MM.1S (cell line): ENCODE measurements around the gene SF3A2.

Experiments
- EZH2 ChIP-seq: fragments of 300-600 bp; sonication (generic); optimal IDR thresholded peaks from 2 replicates; pipeline ENCODE3; 2017; ENCODE audit warnings: low read depth, mild to moderate bottlenecking, antibody characterized with exemption, low read length, mixed read lengths
- EZH2phosphoT487 ChIP-seq: fragments of 300-600 bp; sonication (generic); IDR thresholded peaks from 2 replicates; pipeline ENCODE4 v1.6.1; 2018; ENCODE audit warnings: antibody characterized with exemption, low read length
- TF ChIP-seq, protein P1 (sequence below): fragments of 300-600 bp; sonication (generic); IDR thresholded peaks from 2 replicates; pipeline ENCODE4 v1.5.1; 2016; ENCODE audit warnings: antibody characterized with exemption, low read length, mixed read lengths

DNA sequence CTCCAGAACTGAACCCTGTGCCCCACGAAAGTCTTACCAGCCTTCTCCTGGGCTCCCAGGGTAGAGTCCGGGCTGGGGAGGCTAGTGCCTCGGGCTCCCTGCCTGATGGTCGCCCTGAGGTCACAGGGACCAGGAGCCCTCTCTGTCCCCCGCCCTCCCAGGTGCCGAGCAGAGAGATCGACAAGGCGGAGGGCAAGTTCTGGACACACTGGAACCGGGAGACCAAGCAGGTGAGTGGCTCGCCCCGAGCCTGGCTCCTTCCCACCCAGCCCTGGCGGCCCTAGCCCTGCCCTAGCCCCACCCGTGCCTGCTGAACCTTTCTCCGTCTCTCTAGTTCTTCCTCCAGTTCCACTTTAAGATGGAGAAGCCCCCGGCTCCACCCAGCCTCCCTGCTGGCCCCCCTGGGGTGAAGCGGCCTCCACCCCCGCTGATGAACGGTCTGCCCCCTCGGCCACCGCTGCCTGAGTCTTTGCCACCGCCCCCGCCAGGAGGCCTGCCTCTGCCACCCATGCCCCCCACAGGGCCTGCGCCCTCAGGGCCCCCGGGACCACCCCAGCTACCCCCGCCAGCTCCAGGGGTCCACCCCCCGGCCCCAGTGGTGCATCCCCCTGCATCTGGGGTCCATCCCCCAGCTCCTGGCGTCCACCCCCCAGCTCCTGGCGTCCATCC, 10.9 kb downstream of the SF3A2 start:
- TF ChIP-seq, protein P1, sequence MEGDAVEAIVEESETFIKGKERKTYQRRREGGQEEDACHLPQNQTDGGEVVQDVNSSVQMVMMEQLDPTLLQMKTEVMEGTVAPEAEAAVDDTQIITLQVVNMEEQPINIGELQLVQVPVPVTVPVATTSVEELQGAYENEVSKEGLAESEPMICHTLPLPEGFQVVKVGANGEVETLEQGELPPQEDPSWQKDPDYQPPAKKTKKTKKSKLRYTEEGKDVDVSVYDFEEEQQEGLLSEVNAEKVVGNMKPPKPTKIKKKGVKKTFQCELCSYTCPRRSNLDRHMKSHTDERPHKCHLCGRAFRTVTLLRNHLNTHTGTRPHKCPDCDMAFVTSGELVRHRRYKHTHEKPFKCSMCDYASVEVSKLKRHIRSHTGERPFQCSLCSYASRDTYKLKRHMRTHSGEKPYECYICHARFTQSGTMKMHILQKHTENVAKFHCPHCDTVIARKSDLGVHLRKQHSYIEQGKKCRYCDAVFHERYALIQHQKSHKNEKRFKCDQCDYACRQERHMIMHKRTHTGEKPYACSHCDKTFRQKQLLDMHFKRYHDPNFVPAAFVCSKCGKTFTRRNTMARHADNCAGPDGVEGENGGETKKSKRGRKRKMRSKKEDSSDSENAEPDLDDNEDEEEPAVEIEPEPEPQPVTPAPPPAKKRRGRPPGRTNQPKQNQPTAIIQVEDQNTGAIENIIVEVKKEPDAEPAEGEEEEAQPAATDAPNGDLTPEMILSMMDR = no peak
- no peak for TF ChIP-seq EZH2
- TF ChIP-seq EZH2phosphoT487 = no peak
